BJ (cell line): Measurements from ENCODE around the gene EBF4. TPM values are rescaled to one million over a fixed set of nuclear protein-coding genes. Genes with fewer than 3 reads are reported as not detected.
A peak's percentile ranks its signal among the peaks of the same experiment; 100 is the strongest.

ENCODE experiments used
- CTCF ChIA-PET: fragments of 350-600 bp; formaldehyde crosslinking; extraction: SDS; loops from one replicate; lab custom pipeline; 2021; ENCODE audit warnings: antibody characterized with exemption, inconsistent platforms; lab: Yijun Ruan, JAX
- POLR2A ChIA-PET: fragments of 300-600 bp; sonication (Branson Sonifier 250); formaldehyde crosslinking; extraction: SDS; loops from one replicate; lab custom pipeline; 2021; ENCODE audit warnings: antibody characterized with exemption; lab: Charles Lee
- DNase-seq: peaks from one replicate; pipeline ENCODE4 v3.0.0-alpha.2; 2011; ENCODE audit warnings: low read depth
- H3K27me3 ChIP-seq: 2 replicates; pipeline ENCODE4 v1.6.0; 2011; ENCODE audit warnings: low read length; ENCODE audit not compliant: control insufficient read depth, insufficient read depth
- H3K36me3 ChIP-seq: 2 replicates; pipeline ENCODE4 v1.5.1; 2011; ENCODE audit warnings: low read length; ENCODE audit not compliant: control insufficient read depth, insufficient read depth
- H3K4me3 ChIP-seq: 2 replicates; pipeline ENCODE4 v1.5.1; 2011; ENCODE audit warnings: low read depth, mild to moderate bottlenecking, control low read depth, low read length
- CTCF ChIP-seq: IDR thresholded peaks from 2 replicates; pipeline ENCODE4 v1.5.1; 2011; ENCODE audit warnings: low read depth, mild to moderate bottlenecking, control low read depth, inconsistent platforms, low read length, moderate library complexity; ENCODE audit not compliant: insufficient read depth
- polyA minus RNA-seq: library from RNA; depleted of rRNA, polyadenylated mRNA; stranded (reverse); fragments of >200 nt; gene quantifications from 2 replicates; pipeline ENCODE4 v1.2.3, GENCODE V29; 2011; rRNA and poly(A)+ RNA removed
- polyA plus RNA-seq: library from polyadenylated mRNA; depleted of rRNA; stranded (reverse); fragments of >200 nt; gene quantifications from 2 replicates; pipeline ENCODE4 v1.2.3, GENCODE V29; 2011; rRNA removed

Gene EBF4
- polyA plus RNA-seq, result 1.2 and 1.9 TPM in 2 replicates
- polyA minus RNA-seq, result 1.4 and 1.7 TPM in 2 replicates

GRCh38 chr20:2692036-2692885 is at the start of gene EBF4:
Gene EBF4, plus strand, starts transcription at chr20:2692780. Its CDS starts 866 bp downstream, at chr20:2693646.
- TF ChIP-seq CTCF, result no peak
- peaks cover 28% of the 10 kb centered on the region for H3K27me3 ChIP-seq
- no peaks in the 10 kb centered on the region for H3K36me3 ChIP-seq
- CTCF ChIA-PET, result interaction anchor here (0.6 to 1.7 kb wide), 4 partner anchors 61 to 931 kb away, joined by 3 to 6 read pairs (median 4); no protein-coding TSS in a partner anchor
- H3K4me3 ChIP-seq, result peak within 1 kb of the TSS; percentile 39
- no peak for DNase-seq
- POLR2A ChIA-PET, result no interaction called here

- no peaks in the 10 kb centered on the region for H3K36me3 ChIP-seq
These were observed 48.9 kb upstream of the EBF4 start for GRCh38 chr20:2643708-2644107.

GRCh38 chr20:2651772-2652723 is 40.5 kb upstream of the EBF4 start, which contains the start of gene NOP56:
Gene NOP56, plus strand, starts transcription at chr20:2652632. Its CDS starts 29 bp downstream, at chr20:2652661.
- ChIA-PET CTCF (interaction anchor here (1.6 kb wide), 1 partner anchor 128 kb away, joined by 8 read pairs; no protein-coding TSS in a partner anchor), POLR2A (interaction anchor here (0.6 to 1.5 kb wide), 2 partner anchors 12 to 145 kb away, joined by 5 read pairs; partner anchors contain the start of gene IDH3B)
- TF ChIP-seq CTCF, result no peak

More at GRCh38 chr20:2643708-2644107, 48.9 kb upstream of the EBF4 start:
- DNase-seq, result no peak
- TF ChIP-seq CTCF, result no peak
- POLR2A ChIA-PET, result no interaction called here
- CTCF ChIA-PET, result interaction anchor here (0.7 to 1.9 kb wide), 3 partner anchors 109 to 122 kb away, joined by 3 to 7 read pairs (median 5); no protein-coding TSS in a partner anchor
- Histone ChIP-seq H3K27me3 (no peaks in the 10 kb centered on the region), H3K4me3 (no peak overlapping the region)

GRCh38 chr20:2652724-2653555 is 39.6 kb upstream of the EBF4 start:
- no peaks in the 10 kb centered on the region for H3K27me3 ChIP-seq
- TF ChIP-seq CTCF, result no peak
- ChIA-PET CTCF (interaction anchor here (1.3 to 1.6 kb wide), 2 partner anchors 8 to 129 kb away, joined by 3 to 8 read pairs; no protein-coding TSS in a partner anchor), POLR2A (interaction anchor here (1.5 kb wide), 1 partner anchor 11 kb away, joined by 5 read pairs; the partner anchor contains the start of gene IDH3B)
- DNase-seq, result no peak
- H3K4me3 ChIP-seq, result peak overlapping the region; percentile 87
- H3K36me3 ChIP-seq, result peaks cover 29% of the 10 kb centered on the region

More at GRCh38 chr20:2651772-2652723, 40.5 kb upstream of the EBF4 start, which contains the start of gene NOP56:
- Histone ChIP-seq H3K4me3 (peak within 1 kb of the TSS; percentile 87), H3K36me3 (peaks cover 25% of the 10 kb centered on the region), H3K27me3 (no peaks in the 10 kb centered on the region)
- DNase-seq, result no peak
